ENCODE measurements around the gene SEC14L6. TPM values are rescaled to one million over a fixed set of nuclear protein-coding genes. Genes with fewer than 3 reads are reported as not detected.

SEC14L6 gene
- total RNA-seq, 1 experiment from 2014 or later: 1.1 TPM

- Histone ChIP-seq H3K4me2 (ENCODE audit: insufficient read depth, insufficient read length, low read length) (no peak overlapping the region), H3K9me3 (ENCODE audit: control insufficient read depth, low read depth, low read length) (no peaks in the 10 kb centered on the region), H2BK12ac (ENCODE audit: insufficient read length, low read depth, low read length) (no peak overlapping the region), H3K4ac (ENCODE audit: low read depth, low read length) (no peak overlapping the region), H3K23me2 (ENCODE audit: insufficient read length, low read depth, low read length, poor library complexity, severe bottlenecking) (peaks cover 5% of the 10 kb centered on the region), H3K56ac (ENCODE audit: insufficient read length, low read depth, low read length) (no peak overlapping the region), H4K5ac (ENCODE audit: insufficient read length, low read depth, low read length) (no peak overlapping the region), H4K91ac (ENCODE audit: insufficient read length, low read depth, low read length) (no peak overlapping the region), H4K20me1 (ENCODE audit: control insufficient read depth, insufficient read depth, insufficient read length) (no peaks in the 10 kb centered on the region), H3K18ac (ENCODE audit: insufficient read length, low read depth, low read length) (no peak overlapping the region), H3K79me2 (ENCODE audit: insufficient read depth, low read length) (peaks cover 16% of the 10 kb centered on the region), H3K4me1 (ENCODE audit: insufficient read depth, low read length) (no peaks in the 10 kb centered on the region), H3K27me3 (ENCODE audit: insufficient read depth, low read length) (no peaks in the 10 kb centered on the region), H2BK120ac (ENCODE audit: low read depth, low read length, poor library complexity, severe bottlenecking) (no peak overlapping the region), H2BK15ac (ENCODE audit: low read depth, low read length) (no peak overlapping the region), H4K8ac (replicated peaks; ENCODE audit: insufficient read length, low read depth, low read length) (no peak overlapping the region), H2BK20ac (ENCODE audit: low read depth, low read length, poor library complexity, severe bottlenecking) (no peak overlapping the region), H3K27ac (ENCODE audit: insufficient read length, low read depth, low read length) (no peak overlapping the region), H2AFZ (ENCODE audit: low read length) (no peak overlapping the region), H2AK5ac (ENCODE audit: insufficient read length, low read length) (no peak overlapping the region), H2BK5ac (ENCODE audit: insufficient read length, low read length) (no peak overlapping the region), H3T11ph (ENCODE audit: low read length) (no peak overlapping the region), H3K23ac (ENCODE audit: insufficient read length, low read depth, low read length) (no peak overlapping the region), H3K14ac (ENCODE audit: insufficient read depth, low read length) (no peak overlapping the region), H3K79me1 (ENCODE audit: insufficient read depth, low read depth, low read length, poor library complexity, severe bottlenecking) (peaks cover 3% of the 10 kb centered on the region), H3K9ac (ENCODE audit: extremely low read depth, insufficient read length, low read length) (no peak overlapping the region)
- H3K27ac Mint-ChIP-seq: no peak overlapping the region
- H3K9me3 Mint-ChIP-seq: no peaks in the 10 kb centered on the region
- peaks cover 52 to 80% (median 67%) of the 10 kb centered on the region in 3 experiments for H3K36me3 Mint-ChIP-seq (ENCODE audit: insufficient read depth in 1 of 3, low read depth in 3 of 3)
- DNase-seq: no peak
- no peak overlapping the region for H3K4me3 Mint-ChIP-seq
- H3K27me3 Mint-ChIP-seq (ENCODE audit: low read depth): no peaks in the 10 kb centered on the region
- 0 out of 4 replicates have a peak, but pooled peaks cover 0 to 2% of the 10 kb centered on the region in 2 experiments for H3K4me1 Mint-ChIP-seq
- TF ChIP-seq CTCF (conservative IDR thresholded peaks at IDR 0.05): no peak
- no CpG with 5 or more reads among the region's 8 CpGs for WGBS (ENCODE audit: extremely low coverage, insufficient read length, low lambda C conversion rate)
Measured at GRCh38 chr22:30586414-30586813, 39.9 kb upstream of the SEC14L6 start.
